Adrenal gland (tissue), 5 donors: ENCODE data around the gene ANKRD18A.

Experiments
- CTCF ChIP-seq, 6 experiments: fragments of 450-650 bp in 4 of 6; fragments of 200-600 bp in 2 of 6; sonication (generic) in 1 of 6; IDR thresholded peaks; 1 replicate in 5 of 6; 2 replicates in 1 of 6; pipeline versions ENCODE4 v1.5.1 to v1.8.0; 2016 to 2021; ENCODE audit warnings: antibody characterized with exemption in 6 of 6, mild to moderate bottlenecking in 2 of 6, moderate library complexity in 1 of 6
- POLR2A ChIP-seq, 2 donors: fragments of 450-650 bp; IDR thresholded peaks; one replicate each; pipeline ENCODE4 v1.6.1; 2017; ENCODE audit warnings: antibody characterized with exemption in 2 of 2, mild to moderate bottlenecking in 2 of 2, moderate library complexity in 1 of 2
- donor health status: DM: no; HTN: no; CAD: no.

GRCh38 chr9:38652486-38652885, 32.1 kb upstream of the ANKRD18A start:
- TF ChIP-seq CTCF (IDR thresholded peaks at IDR 0.05), result no peak
- TF ChIP-seq POLR2A (IDR thresholded peaks at IDR 0.05), result no peak
